Activated CD8-positive, alpha-beta memory T cell treated with anti-CD3 and anti-CD28 coated beads for 4 hours (primary cell): ENCODE measurements around the gene SNAPIN.
"Not testable (repeated sequence)": the region's sequence is repeated elsewhere in the genome, so short reads cannot be mapped to it uniquely, and the experiment has no call there.

Source experiments
- DNase-seq, 2 donors: peaks; one replicate each; pipeline ENCODE4 v3.0.0-alpha.2; 2020; ENCODE audit warnings: low read depth in 2 of 2

SNAPIN gene

GRCh38 chr1:153647346-153647714 lies 11.2 kb upstream of the SNAPIN start:
- no peak for DNase-seq

- DNase-seq, result no peak
Observed at GRCh38 chr1:153648000-153648643, 10.4 kb upstream of the SNAPIN start.

- DNase-seq, result no peak
Observed at GRCh38 chr1:153649137-153649862, 9.2 kb upstream of the SNAPIN start.

- no peak for DNase-seq
Observed at GRCh38 chr1:153649863-153650235, 8.7 kb upstream of the SNAPIN start.

- DNase-seq, result no peak
Observed at GRCh38 chr1:153651771-153652170, 6.7 kb upstream of the SNAPIN start.

- DNase-seq, result no peak
Observed at GRCh38 chr1:153652805-153653500, 5.5 kb upstream of the SNAPIN start.

GRCh38 chr1:153655333-153655732 lies 3.2 kb upstream of the SNAPIN start:
- DNase-seq, result no peak

GRCh38 chr1:153659175-153659534 lies 652 bp downstream of the SNAPIN start:
- DNase-seq, result no peak

- DNase-seq, result no peak
Observed at GRCh38 chr1:153659656-153660055, 1.2 kb downstream of the SNAPIN start.

GRCh38 chr1:153661111-153661708 lies 2.7 kb downstream of the SNAPIN start:
- DNase-seq, result no peak

GRCh38 chr1:153662269-153662668 lies 3.8 kb downstream of the SNAPIN start:
- no peak for DNase-seq

GRCh38 chr1:153663211-153663610 lies 4.7 kb downstream of the SNAPIN start:
- DNase-seq, result no peak

- DNase-seq, result no peak
Observed at GRCh38 chr1:153667439-153667838, 8.9 kb downstream of the SNAPIN start.

GRCh38 chr1:153668672-153669071 lies 10.2 kb downstream of the SNAPIN start:
- DNase-seq, result not testable (repeated sequence)

- no peak for DNase-seq
Observed at GRCh38 chr1:153669606-153670005, 11.1 kb downstream of the SNAPIN start.

GRCh38 chr1:153670257-153670858 lies 11.9 kb downstream of the SNAPIN start:
- no peak for DNase-seq

GRCh38 chr1:153670859-153671627 lies 12.5 kb downstream of the SNAPIN start, which contains the start of gene ILF2:
Gene ILF2 (minus strand): TSS chr1:153670993. CDS start chr1:153670922, 71 bp downstream.
- peak; percentile 90 to 96 for DNase-seq

- DNase-seq, result peak in 1 of 2 donors; percentile 8
Observed at GRCh38 chr1:153671628-153672353, 13.3 kb downstream of the SNAPIN start.

- no peak for DNase-seq
Observed at GRCh38 chr1:153673511-153673910, 15.0 kb downstream of the SNAPIN start.

GRCh38 chr1:153677718-153678518 lies 19.4 kb downstream of the SNAPIN start:
- no peak for DNase-seq
